MG63 (cell line): ENCODE measurements around the gene RIMBP2. TPM values are rescaled to one million over a fixed set of nuclear protein-coding genes. Genes with fewer than 3 reads are reported as not detected.

Experiments
- DNase-seq: peaks from one replicate; pipeline ENCODE4 v3.0.0-alpha.2; 2020
- H3K27me3 ChIP-seq: fragments of 250-450 bp; sonication (Bioruptor Pico); 2 replicates; pipeline ENCODE4 v1.5.1; 2020; ENCODE audit warnings: mild to moderate bottlenecking, moderate library complexity
- H3K36me3 ChIP-seq: fragments of 250-450 bp; sonication (Bioruptor Pico); 2 replicates; pipeline ENCODE4 v1.5.1; 2020; ENCODE audit warnings: mild to moderate bottlenecking, moderate library complexity
- H3K4me3 ChIP-seq: fragments of 250-450 bp; sonication (Bioruptor Pico); 2 replicates; pipeline ENCODE4 v1.5.1; 2020; ENCODE audit warnings: mild to moderate bottlenecking, moderate library complexity
- H3K9me3 ChIP-seq: fragments of 250-450 bp; sonication (Bioruptor Pico); 2 replicates; pipeline ENCODE4 v1.5.1; 2020; ENCODE audit warnings: mild to moderate bottlenecking, moderate library complexity
- total RNA-seq: library from RNA; depleted of rRNA; stranded (reverse); fragments of >200 nt; shearing (Covaris generic); gene quantifications from 2 replicates; pipeline ENCODE4 v1.2.3, GENCODE V29; 2014; ENCODE audit warnings: low replicate concordance; rRNA removed

RIMBP2 gene
- total RNA-seq, 1 experiment from 2014 or later: not detected

DNA sequence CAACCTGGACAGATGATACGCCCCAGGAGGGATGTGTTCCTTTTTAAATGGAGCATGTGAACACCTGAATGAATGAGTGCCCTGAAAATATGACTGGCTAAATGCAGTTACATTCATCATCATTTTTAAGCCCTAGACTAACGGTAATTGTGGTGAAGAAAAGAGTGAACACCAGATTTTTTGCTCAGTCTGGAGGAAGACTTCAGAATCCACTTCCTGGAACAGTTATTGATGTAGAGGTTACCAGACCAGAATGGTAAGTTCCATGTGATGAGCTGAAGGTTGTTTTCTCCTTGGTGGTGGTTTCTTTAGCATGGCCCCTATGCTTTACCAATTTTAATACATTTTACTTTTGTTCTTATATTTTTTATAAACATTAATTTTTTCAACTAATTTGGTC is 349.1 kb downstream of the RIMBP2 start:
- Histone ChIP-seq H3K9me3 (no peaks in the 10 kb centered on the region), H3K4me3 (no peak overlapping the region), H3K27me3 (peaks cover 12% of the 10 kb centered on the region), H3K36me3 (no peaks in the 10 kb centered on the region)
- DNase-seq: no peak

DNA sequence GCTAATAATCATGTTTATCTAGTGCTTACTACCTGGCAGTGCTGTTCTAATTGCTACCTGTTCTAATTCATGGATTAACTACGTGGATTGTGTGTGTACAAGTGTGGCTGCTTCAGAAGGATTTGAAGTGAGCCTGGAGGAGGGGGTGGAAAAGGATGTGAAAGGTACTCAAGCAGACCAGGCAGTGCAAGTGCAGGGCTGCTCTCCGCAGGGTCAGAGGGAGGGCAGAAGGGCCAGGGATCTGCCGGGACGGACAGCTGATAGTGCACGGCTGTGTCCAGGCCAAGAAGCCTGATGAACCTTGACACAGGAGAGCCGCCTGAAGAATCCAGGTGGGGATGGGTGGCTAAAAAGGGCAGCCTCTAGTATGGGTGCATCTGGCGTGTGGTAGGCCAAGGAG is 349.9 kb downstream of the RIMBP2 start:
- no peaks in the 10 kb centered on the region for H3K9me3 ChIP-seq
- no peaks in the 10 kb centered on the region for H3K36me3 ChIP-seq
- peaks cover 12% of the 10 kb centered on the region for H3K27me3 ChIP-seq
- no peak for DNase-seq
- no peak overlapping the region for H3K4me3 ChIP-seq

DNA sequence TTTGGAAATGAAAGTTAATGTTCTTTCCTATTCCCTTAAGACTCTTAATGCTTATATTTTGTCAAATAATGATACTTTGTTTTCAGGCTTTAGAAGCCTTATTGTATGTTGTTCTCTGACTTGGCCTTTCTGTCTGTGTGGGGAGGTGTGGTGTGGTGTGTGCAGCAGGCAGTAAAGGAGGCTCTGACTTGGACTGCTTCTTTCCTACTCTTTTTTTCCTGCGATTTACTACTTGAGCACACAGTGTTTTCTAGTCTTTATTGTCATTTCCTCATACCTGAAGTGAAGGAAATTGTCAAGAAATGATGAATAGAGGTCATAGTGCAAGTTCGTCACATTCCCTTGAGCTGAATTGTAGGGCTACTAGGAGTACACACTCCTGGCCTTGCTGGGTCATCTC is 351.5 kb downstream of the RIMBP2 start:
- Histone ChIP-seq H3K4me3 (no peak overlapping the region), H3K9me3 (no peaks in the 10 kb centered on the region), H3K27me3 (peaks cover 5% of the 10 kb centered on the region), H3K36me3 (no peaks in the 10 kb centered on the region)
- DNase-seq: no peak

DNA sequence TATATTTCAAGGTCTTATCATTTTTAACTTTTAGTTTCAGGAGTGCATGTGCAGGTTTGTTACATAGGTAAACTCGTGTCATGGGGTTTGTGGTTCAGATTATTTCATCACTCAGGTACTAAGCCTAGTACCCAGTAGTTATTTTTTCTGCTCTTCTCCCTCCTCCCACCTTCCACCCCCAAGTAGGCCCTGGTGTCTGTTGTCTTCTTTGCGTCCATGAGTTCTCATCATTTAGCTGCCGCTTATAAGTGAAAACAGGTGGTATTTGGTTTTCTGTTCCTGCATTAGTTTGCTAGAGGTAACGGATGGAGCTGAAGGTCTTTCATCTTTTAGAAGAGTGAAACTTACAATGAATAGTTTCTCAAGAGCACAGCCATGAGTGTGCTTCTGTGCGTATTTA is 354.0 kb downstream of the RIMBP2 start:
- Histone ChIP-seq H3K27me3 (peaks cover 5% of the 10 kb centered on the region; the same call in 1 of the 2 replicates), H3K4me3 (no peak overlapping the region), H3K9me3 (no peaks in the 10 kb centered on the region), H3K36me3 (no peaks in the 10 kb centered on the region)
- DNase-seq: no peak

DNA sequence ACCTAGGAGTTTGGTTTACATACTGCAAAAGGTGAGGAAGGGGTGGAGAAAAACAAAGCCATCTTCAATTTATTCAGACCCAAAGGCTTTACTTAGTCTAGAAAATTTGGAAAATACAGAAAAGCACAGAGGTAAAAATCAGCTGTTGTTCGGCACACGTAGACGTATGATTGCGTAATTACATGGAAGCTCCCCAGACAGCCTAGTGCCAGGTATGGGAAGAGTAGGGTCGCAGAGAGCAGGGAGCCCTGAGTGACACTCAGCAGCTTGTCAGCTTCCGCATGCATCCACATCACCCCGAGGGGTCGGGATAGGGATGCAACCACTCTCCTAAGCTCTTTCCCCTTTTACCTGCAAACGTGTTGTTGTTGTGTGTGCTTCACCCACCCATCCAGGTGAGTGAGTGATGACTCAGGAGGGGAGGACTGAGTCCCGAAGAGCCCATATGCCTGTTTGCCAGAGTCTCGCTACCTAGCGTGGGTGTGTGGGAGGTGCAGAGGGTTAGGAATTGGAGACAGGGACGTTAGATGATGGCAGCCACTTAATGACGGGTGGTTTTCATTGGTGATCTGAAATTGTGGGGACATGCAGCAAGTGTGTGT is 358.3 kb downstream of the RIMBP2 start:
- Histone ChIP-seq H3K27me3 (peaks cover 7% of the 10 kb centered on the region; the same call in 1 of the 2 replicates), H3K36me3 (no peaks in the 10 kb centered on the region), H3K4me3 (no peak overlapping the region), H3K9me3 (no peaks in the 10 kb centered on the region)
- no peak for DNase-seq

DNA sequence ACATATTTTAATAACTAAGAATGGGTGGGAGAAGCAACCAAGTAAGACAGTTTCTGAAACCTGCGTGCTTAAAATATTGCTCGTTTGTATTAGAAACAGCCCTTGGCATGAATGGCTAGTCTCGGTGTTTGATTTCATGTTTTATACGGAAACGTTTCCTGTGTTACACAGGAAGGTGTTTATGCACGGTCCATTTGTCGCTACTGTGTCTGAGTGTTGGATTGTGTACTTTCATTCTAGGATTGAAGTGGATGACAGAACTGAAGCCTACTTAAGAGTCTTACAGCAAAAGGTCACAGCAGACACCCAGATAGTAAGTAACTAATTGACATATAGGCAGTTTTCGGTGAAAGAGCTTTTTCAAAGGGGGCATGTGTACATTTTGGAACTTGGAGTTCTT is 358.9 kb downstream of the RIMBP2 start:
- no peak for DNase-seq
- peaks cover 7% of the 10 kb centered on the region; the same call in 1 of the 2 replicates for H3K27me3 ChIP-seq
- H3K36me3 ChIP-seq: no peaks in the 10 kb centered on the region

DNA sequence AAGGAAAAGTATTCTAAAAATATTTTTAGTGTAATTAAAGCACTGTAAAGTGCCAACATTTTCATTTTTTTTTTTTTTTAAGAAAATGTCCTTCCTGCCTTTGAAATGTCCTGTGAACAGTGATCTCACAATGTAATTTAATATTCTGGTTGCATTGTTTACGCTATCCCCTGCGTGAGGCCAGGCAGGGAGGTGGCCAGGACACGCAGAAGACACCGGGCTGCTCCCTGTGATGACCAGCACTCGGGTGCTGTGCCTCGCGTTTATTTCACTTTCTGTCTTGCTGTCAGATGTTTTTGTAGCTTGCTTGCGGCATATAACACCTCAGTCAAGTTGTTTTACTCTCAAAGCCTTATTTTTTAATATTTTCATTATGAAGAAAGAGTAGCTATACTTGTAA is 359.9 kb downstream of the RIMBP2 start:
- Histone ChIP-seq H3K27me3 (peaks cover 7% of the 10 kb centered on the region; the same call in 1 of the 2 replicates), H3K9me3 (no peaks in the 10 kb centered on the region), H3K36me3 (no peaks in the 10 kb centered on the region), H3K4me3 (no peak overlapping the region)
- DNase-seq: no peak

More for the DNA sequence above, 358.9 kb downstream of the RIMBP2 start:
- Histone ChIP-seq H3K4me3 (no peak overlapping the region), H3K9me3 (no peaks in the 10 kb centered on the region)

DNA sequence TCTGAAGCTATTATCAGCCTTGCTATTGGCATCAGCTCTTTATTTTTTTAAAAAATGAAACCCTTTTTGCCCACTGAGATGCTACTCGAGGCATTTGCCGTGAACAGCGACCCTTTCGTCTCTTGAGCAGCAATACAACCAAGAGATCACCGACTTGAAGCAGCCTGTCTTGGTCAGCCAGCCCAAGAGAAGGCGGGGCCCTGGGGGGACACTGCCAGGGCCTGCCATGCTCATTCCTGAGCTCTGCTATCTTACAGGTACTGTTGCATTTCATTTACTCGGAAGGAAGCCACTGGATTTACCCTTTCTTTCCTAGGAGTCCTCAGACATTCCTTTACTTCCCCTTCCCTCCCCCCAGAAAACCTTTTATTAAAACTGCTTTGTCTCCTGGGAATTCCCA is 361.7 kb downstream of the RIMBP2 start:
- Histone ChIP-seq H3K9me3 (no peaks in the 10 kb centered on the region), H3K36me3 (no peaks in the 10 kb centered on the region), H3K4me3 (no peak overlapping the region), H3K27me3 (peaks cover 7% of the 10 kb centered on the region; the same call in 1 of the 2 replicates)
- DNase-seq: no peak

DNA sequence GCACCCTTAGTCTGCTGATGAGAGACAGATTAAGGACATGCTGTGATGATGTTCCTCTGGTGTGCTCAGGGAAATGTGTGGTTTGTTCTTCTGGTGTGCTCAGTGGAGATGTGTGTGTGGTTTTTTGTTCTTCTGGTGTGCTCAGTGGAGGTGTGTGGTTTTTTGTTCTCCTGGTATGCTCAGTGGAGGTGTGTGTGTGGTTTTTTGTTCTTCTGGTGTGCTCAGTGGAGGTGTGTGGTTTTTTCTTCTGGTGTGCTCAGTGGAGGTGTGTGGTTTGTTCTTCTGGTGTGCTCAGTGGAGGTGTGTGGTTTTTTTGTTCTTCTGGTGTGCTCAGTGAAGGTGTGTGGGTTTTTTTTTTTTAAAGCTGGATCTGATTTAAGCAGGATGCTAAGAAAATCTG is 363.0 kb downstream of the RIMBP2 start:
- H3K27me3 ChIP-seq: peaks cover 7% of the 10 kb centered on the region; the same call in 1 of the 2 replicates
- no peak overlapping the region for H3K4me3 ChIP-seq
- H3K9me3 ChIP-seq: no peaks in the 10 kb centered on the region
- DNase-seq: no peak
- H3K36me3 ChIP-seq: no peaks in the 10 kb centered on the region

DNA sequence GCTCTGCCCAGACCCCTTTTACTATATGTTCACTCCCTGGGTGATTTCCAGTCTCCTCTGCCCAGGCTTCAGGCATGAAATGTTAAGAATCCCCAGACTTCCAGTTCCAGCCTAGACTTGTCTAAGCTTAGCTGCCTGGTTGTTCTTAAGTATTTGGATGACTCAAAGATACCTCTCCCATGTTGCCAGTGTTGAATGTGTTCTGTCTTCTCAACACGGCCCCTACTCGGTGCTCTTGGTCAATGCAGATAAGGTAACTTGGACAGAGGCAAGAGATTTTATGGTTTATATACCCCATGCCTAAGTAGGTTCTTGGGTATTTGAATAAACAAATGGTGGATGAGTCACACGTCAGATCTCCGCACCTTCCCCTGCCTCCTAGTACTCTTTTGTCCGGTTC is 364.8 kb downstream of the RIMBP2 start:
- Histone ChIP-seq H3K27me3 (no peaks in the 10 kb centered on the region; the same call in 1 of the 2 replicates), H3K36me3 (no peaks in the 10 kb centered on the region), H3K4me3 (no peak overlapping the region), H3K9me3 (no peaks in the 10 kb centered on the region)
- no peak for DNase-seq

DNA sequence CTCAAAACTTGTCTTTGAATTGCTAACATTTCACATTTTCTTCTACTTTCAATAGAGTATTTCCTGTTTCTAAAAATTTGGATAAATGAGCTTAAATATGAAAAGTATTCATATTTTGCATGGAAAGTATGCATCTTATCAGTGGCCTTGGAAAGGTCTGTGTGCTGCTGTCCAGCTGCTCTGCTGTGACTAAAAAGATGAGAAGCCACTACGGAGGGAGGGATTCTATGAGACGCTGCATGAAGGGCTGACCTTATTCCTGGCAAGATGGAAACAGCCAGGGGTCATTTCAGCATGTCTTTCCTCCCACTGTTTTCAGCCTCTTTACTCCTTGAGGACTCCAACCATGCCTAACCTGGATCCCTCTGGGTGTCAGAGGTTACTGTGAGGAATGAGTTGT is 365.4 kb downstream of the RIMBP2 start:
- H3K36me3 ChIP-seq: no peaks in the 10 kb centered on the region
- no peaks in the 10 kb centered on the region for H3K9me3 ChIP-seq
- no peak overlapping the region for H3K4me3 ChIP-seq
- no peaks in the 10 kb centered on the region for H3K27me3 ChIP-seq
- no peak for DNase-seq

DNA sequence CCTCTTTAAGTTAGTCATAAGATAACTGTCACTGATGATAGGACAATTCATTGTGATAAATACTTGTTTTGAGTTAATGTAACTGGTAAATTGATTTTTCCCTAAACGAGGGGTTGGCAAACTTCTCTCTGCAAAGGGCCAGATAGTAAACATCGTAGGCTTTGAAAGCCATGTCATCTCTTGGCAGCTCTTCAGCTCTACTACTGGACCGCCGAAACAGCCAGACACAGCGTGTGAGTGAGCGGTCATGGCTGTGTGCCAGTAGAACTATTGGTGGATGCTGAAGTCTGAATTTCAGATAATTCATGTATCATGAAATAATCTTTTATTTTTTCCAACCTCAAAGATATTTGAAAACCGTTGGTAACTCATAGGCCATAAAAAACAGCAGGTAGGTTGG is 368.5 kb downstream of the RIMBP2 start:
- DNase-seq: no peak
- no peak overlapping the region for H3K4me3 ChIP-seq
- no peaks in the 10 kb centered on the region for H3K27me3 ChIP-seq
- H3K9me3 ChIP-seq: no peaks in the 10 kb centered on the region
- H3K36me3 ChIP-seq: no peaks in the 10 kb centered on the region

Other genes starting within 250 kb of the RIMBP2 start
- 23.6 and 30.2 TPM in 2 replicates for gene STX2, start 123.0 kb upstream of the RIMBP2 start, total RNA-seq
- 1,095 and 1,946 TPM in 2 replicates for gene RAN, start 155.8 kb upstream of the RIMBP2 start, total RNA-seq
- 0.89 and 5.3 TPM in 2 replicates for gene ADGRD1, start 237.6 kb upstream of the RIMBP2 start, total RNA-seq